Activated CD4-positive, alpha-beta memory T cell treated with anti-CD3 and anti-CD28 coated beads, Interleukin-2, amount 10 ng/mL, durations not matched to agents 7 days and 5 days (primary cell): ENCODE measurements around the gene PAXX. TPM values are rescaled to one million over a fixed set of nuclear protein-coding genes. Genes with fewer than 3 reads are reported as not detected.

ENCODE experiments used
- CTCF ChIA-PET: fragments of 350-600 bp; sonication (Branson Sonifier 250); formaldehyde crosslinking; loops from one replicate; lab custom pipeline; 2021; ENCODE audit warnings: antibody characterized with exemption, inconsistent platforms; lab: Charles Lee
- POLR2A ChIA-PET: fragments of 350-600 bp; sonication (Branson Sonifier 250); formaldehyde crosslinking; loops from one replicate; lab custom pipeline; 2021; ENCODE audit warnings: antibody characterized with exemption; lab: Charles Lee
- DNase-seq: peaks from one replicate; pipeline ENCODE4 v3.0.0-alpha.2; 2020
- H3K27ac Mint-ChIP-seq: one replicate; pipeline ENCODE4 v1.8.0; 2021; ENCODE audit warnings: mild to moderate bottlenecking, mixed read lengths
- H3K27me3 Mint-ChIP-seq: one replicate; pipeline ENCODE4 v1.8.0; 2021; ENCODE audit warnings: mixed read lengths
- H3K36me3 Mint-ChIP-seq: one replicate; pipeline ENCODE4 v1.8.0; 2021; ENCODE audit warnings: low read depth, mixed read lengths
- H3K4me1 Mint-ChIP-seq: one replicate; pipeline ENCODE4 v1.8.0; 2021; ENCODE audit warnings: mixed read lengths
- H3K4me3 Mint-ChIP-seq: one replicate; pipeline ENCODE4 v1.8.0; 2021; ENCODE audit warnings: mild to moderate bottlenecking, mixed read lengths
- H3K9me3 Mint-ChIP-seq: one replicate; pipeline ENCODE4 v1.8.0; 2021; ENCODE audit warnings: mixed read lengths
- total RNA-seq, 2 experiments: library from RNA; stranded (reverse); gene quantifications; one replicate each; pipeline ENCODE4 v1.2.3, GENCODE V29; 2021

PAXX gene
- total RNA-seq, 2 experiments from 2014 or later: 64.4 to 68.5 TPM

GRCh38 chr9:136981588-136982231, 10.5 kb upstream of the PAXX start:
- CTCF ChIA-PET: no interaction called here
- Mint-ChIP-seq H3K27ac (no peak overlapping the region), H3K36me3 (peaks cover 3% of the 10 kb centered on the region), H3K4me3 (no peak overlapping the region), H3K27me3 (peaks cover 18% of the 10 kb centered on the region), H3K9me3 (no peaks in the 10 kb centered on the region), H3K4me1 (peaks cover 8% of the 10 kb centered on the region)
- POLR2A ChIA-PET: interaction anchor here (1.4 kb wide), 1 partner anchor 10 kb away, joined by 5 read pairs; no protein-coding TSS in a partner anchor
- no peak for DNase-seq

GRCh38 chr9:136982232-136983051, 9.8 kb upstream of the PAXX start, which contains the start of gene LCNL1:
Gene LCNL1 (plus strand): TSS chr9:136982993. CDS start chr9:136983587, 594 bp downstream.
- no peak within 1 kb of the TSS for H3K27ac Mint-ChIP-seq
- H3K9me3 Mint-ChIP-seq: no peaks in the 10 kb centered on the region
- ChIA-PET CTCF (no interaction called here), POLR2A (interaction anchor here (1.4 kb wide), 1 partner anchor 9 kb away, joined by 5 read pairs; no protein-coding TSS in a partner anchor)
- peaks cover 20% of the 10 kb centered on the region for H3K27me3 Mint-ChIP-seq
- H3K4me1 Mint-ChIP-seq: peaks cover 4% of the 10 kb centered on the region
- no peak for DNase-seq
- H3K36me3 Mint-ChIP-seq: peaks cover 3% of the 10 kb centered on the region
- no peak within 1 kb of the TSS for H3K4me3 Mint-ChIP-seq

GRCh38 chr9:136983167-136983566, 9.1 kb upstream of the PAXX start:
- DNase-seq: no peak
- POLR2A ChIA-PET: no interaction called here
- Mint-ChIP-seq H3K36me3 (peaks cover 3% of the 10 kb centered on the region), H3K27ac (no peak overlapping the region), H3K9me3 (no peaks in the 10 kb centered on the region), H3K4me1 (peaks cover 4% of the 10 kb centered on the region), H3K27me3 (peaks cover 26% of the 10 kb centered on the region), H3K4me3 (no peak overlapping the region)
- CTCF ChIA-PET: no interaction called here

GRCh38 chr9:136983656-136984314, 8.4 kb upstream of the PAXX start:
- H3K4me1 Mint-ChIP-seq: peaks cover 4% of the 10 kb centered on the region
- H3K27me3 Mint-ChIP-seq: peaks cover 30% of the 10 kb centered on the region
- peaks cover 3% of the 10 kb centered on the region for H3K36me3 Mint-ChIP-seq
- CTCF ChIA-PET: no interaction called here
- POLR2A ChIA-PET: no interaction called here
- no peaks in the 10 kb centered on the region for H3K9me3 Mint-ChIP-seq
- H3K27ac Mint-ChIP-seq: no peak overlapping the region
- DNase-seq: no peak
- H3K4me3 Mint-ChIP-seq: no peak overlapping the region

GRCh38 chr9:136984464-136985026, 7.7 kb upstream of the PAXX start:
- H3K9me3 Mint-ChIP-seq: no peaks in the 10 kb centered on the region
- no peak for DNase-seq
- no peak overlapping the region for H3K27ac Mint-ChIP-seq
- CTCF ChIA-PET: interaction anchor here (0.7 kb wide), 1 partner anchor 19 kb away, joined by 3 read pairs; no protein-coding TSS in a partner anchor
- H3K4me3 Mint-ChIP-seq: no peak overlapping the region
- peaks cover 3% of the 10 kb centered on the region for H3K36me3 Mint-ChIP-seq
- POLR2A ChIA-PET: interaction anchor here (1.7 kb wide), 1 partner anchor 11 kb away, joined by 5 read pairs; the partner anchor contains the start of gene CLIC3
- peaks cover 35% of the 10 kb centered on the region for H3K27me3 Mint-ChIP-seq
- H3K4me1 Mint-ChIP-seq: peaks cover 4% of the 10 kb centered on the region

- Mint-ChIP-seq H3K4me3 (no peak overlapping the region), H3K36me3 (peaks cover 3% of the 10 kb centered on the region), H3K27ac (no peak overlapping the region), H3K9me3 (no peaks in the 10 kb centered on the region), H3K27me3 (peaks cover 41% of the 10 kb centered on the region), H3K4me1 (peaks cover 4% of the 10 kb centered on the region)
- ChIA-PET CTCF (interaction anchor here (0.7 kb wide), 1 partner anchor 19 kb away, joined by 3 read pairs; no protein-coding TSS in a partner anchor), POLR2A (interaction anchor here (1.7 kb wide), 1 partner anchor 11 kb away, joined by 5 read pairs; the partner anchor contains the start of gene CLIC3)
- no peak for DNase-seq
Observed at GRCh38 chr9:136985027-136985602, 7.1 kb upstream of the PAXX start.

GRCh38 chr9:136985853-136986252, 6.4 kb upstream of the PAXX start:
- CTCF ChIA-PET: no interaction called here
- Mint-ChIP-seq H3K27ac (no peak overlapping the region), H3K4me1 (peaks cover 8% of the 10 kb centered on the region), H3K36me3 (peaks cover 3% of the 10 kb centered on the region), H3K4me3 (no peak overlapping the region), H3K9me3 (no peaks in the 10 kb centered on the region), H3K27me3 (peaks cover 46% of the 10 kb centered on the region)
- DNase-seq: no peak
- POLR2A ChIA-PET: interaction anchor here (1.1 to 1.7 kb wide), 3 partner anchors 10 to 41 kb away, joined by 3 to 5 read pairs (median 3); partner anchors contain the start of gene CLIC3

- Mint-ChIP-seq H3K4me1 (peaks cover 22% of the 10 kb centered on the region), H3K27me3 (peaks cover 41% of the 10 kb centered on the region), H3K9me3 (no peaks in the 10 kb centered on the region), H3K27ac (no peak overlapping the region), H3K36me3 (peaks cover 9% of the 10 kb centered on the region), H3K4me3 (no peak overlapping the region)
- POLR2A ChIA-PET: interaction anchor here (0.6 to 1.4 kb wide), 3 partner anchors 11 to 98 kb away, joined by 3 read pairs; partner anchors contain the start of gene MAN1B1
- CTCF ChIA-PET: interaction anchor here (0.8 to 1.7 kb wide), 3 partner anchors 14 to 79 kb away, joined by 3 to 8 read pairs (median 5); no protein-coding TSS in a partner anchor
- no peak for DNase-seq
Observed at GRCh38 chr9:136988872-136989271, 3.4 kb upstream of the PAXX start.

- DNase-seq: no peak
- H3K27ac Mint-ChIP-seq: peak overlapping the region; percentile 65
- peaks cover 24% of the 10 kb centered on the region for H3K4me1 Mint-ChIP-seq
- no peaks in the 10 kb centered on the region for H3K9me3 Mint-ChIP-seq
- peak overlapping the region; percentile 51 for H3K4me3 Mint-ChIP-seq
- ChIA-PET POLR2A (interaction anchor here (2.3 to 3.7 kb wide), 2 partner anchors 13 to 27 kb away, joined by 7 to 29 read pairs; partner anchors contain the start of gene PTGDS), CTCF (interaction anchor here (0.6 kb wide), 1 partner anchor 112 kb away, joined by 4 read pairs; no protein-coding TSS in a partner anchor)
- peaks cover 34% of the 10 kb centered on the region for H3K27me3 Mint-ChIP-seq
- peaks cover 10% of the 10 kb centered on the region for H3K36me3 Mint-ChIP-seq
Observed at GRCh38 chr9:136990242-136990911, 1.8 kb upstream of the PAXX start.

GRCh38 chr9:136992819-136993369, 672 bp downstream of the PAXX start:
- peak overlapping the region; percentile 78 for H3K4me3 Mint-ChIP-seq
- peaks cover 43% of the 10 kb centered on the region for H3K4me1 Mint-ChIP-seq
- CTCF ChIA-PET: interaction anchor here (0.7 to 2.9 kb wide), 12 partner anchors 17 to 200 kb away, joined by 3 to 17 read pairs (median 5); partner anchors contain the start of genes AJM1, NPDC1 and SAPCD2
- no peaks in the 10 kb centered on the region for H3K9me3 Mint-ChIP-seq
- peak overlapping the region; percentile 77 for H3K27ac Mint-ChIP-seq
- DNase-seq: no peak
- POLR2A ChIA-PET: interaction anchor here (0.7 to 3.7 kb wide), 20 partner anchors 10 to 265 kb away, joined by 3 to 29 read pairs (median 6); partner anchors contain the start of genes MAN1B1, PTGDS, SAPCD2 and TRAF2
- peaks cover 12% of the 10 kb centered on the region for H3K36me3 Mint-ChIP-seq
- peaks cover 24% of the 10 kb centered on the region for H3K27me3 Mint-ChIP-seq
